NCI-H510A (cell line): ENCODE data around the gene OSBPL5.

Experiments used
- DNase-seq: peaks from one replicate; lab custom pipeline; 2025; lab: John Stamatoyannopoulos, UW

The OSBPL5 gene, protein sequence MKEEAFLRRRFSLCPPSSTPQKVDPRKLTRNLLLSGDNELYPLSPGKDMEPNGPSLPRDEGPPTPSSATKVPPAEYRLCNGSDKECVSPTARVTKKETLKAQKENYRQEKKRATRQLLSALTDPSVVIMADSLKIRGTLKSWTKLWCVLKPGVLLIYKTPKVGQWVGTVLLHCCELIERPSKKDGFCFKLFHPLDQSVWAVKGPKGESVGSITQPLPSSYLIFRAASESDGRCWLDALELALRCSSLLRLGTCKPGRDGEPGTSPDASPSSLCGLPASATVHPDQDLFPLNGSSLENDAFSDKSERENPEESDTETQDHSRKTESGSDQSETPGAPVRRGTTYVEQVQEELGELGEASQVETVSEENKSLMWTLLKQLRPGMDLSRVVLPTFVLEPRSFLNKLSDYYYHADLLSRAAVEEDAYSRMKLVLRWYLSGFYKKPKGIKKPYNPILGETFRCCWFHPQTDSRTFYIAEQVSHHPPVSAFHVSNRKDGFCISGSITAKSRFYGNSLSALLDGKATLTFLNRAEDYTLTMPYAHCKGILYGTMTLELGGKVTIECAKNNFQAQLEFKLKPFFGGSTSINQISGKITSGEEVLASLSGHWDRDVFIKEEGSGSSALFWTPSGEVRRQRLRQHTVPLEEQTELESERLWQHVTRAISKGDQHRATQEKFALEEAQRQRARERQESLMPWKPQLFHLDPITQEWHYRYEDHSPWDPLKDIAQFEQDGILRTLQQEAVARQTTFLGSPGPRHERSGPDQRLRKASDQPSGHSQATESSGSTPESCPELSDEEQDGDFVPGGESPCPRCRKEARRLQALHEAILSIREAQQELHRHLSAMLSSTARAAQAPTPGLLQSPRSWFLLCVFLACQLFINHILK

DNA sequence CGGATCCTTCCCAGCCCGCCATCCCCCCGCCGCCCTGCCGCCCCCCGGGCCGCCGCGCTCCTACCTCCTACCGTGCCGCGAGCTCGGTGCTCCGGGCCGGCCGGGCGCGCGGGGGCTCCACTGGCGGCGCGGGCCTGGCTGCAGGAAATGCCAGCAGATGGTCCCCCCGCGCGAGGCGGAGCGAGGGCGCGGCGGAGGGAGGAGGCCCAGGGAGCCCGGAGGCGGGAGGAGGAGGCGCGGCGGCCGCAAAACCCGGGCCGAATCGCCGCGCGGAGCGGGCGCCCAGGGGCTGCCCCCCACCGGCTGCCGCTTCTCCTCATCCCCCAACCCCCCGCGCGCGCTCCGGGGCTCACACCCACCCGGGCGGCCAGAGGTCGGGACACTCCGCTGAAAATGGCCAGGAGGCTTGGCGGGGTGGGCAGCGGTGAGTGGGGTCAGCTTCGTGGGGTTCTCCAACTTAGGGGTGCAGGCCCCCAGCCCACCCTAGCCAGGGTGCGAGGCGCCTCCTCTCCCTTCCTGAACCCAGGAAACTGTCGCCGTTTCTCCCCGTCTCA is at the start of gene OSBPL5:
Gene OSBPL5, minus strand, starts transcription at position 159 of the 554 bp plus-strand sequence. CDS start 36,162 bp downstream, outside the sequence.
- no peak for DNase-seq

DNA sequence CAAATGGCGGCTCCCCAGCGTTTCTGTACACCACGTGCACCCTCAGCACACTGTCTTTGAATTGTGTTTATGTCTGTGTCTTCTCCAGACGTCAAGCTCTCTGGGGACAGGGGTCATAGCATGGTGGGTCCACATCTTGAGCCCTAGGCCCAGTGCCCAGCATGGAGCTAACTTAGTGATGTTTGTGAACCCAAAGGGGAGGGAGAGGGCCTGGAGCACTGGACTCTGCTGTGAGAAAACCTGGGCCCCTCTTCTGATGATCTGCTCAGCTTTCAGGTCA is 49.2 kb upstream of the OSBPL5 start:
- DNase-seq, result no peak

DNA sequence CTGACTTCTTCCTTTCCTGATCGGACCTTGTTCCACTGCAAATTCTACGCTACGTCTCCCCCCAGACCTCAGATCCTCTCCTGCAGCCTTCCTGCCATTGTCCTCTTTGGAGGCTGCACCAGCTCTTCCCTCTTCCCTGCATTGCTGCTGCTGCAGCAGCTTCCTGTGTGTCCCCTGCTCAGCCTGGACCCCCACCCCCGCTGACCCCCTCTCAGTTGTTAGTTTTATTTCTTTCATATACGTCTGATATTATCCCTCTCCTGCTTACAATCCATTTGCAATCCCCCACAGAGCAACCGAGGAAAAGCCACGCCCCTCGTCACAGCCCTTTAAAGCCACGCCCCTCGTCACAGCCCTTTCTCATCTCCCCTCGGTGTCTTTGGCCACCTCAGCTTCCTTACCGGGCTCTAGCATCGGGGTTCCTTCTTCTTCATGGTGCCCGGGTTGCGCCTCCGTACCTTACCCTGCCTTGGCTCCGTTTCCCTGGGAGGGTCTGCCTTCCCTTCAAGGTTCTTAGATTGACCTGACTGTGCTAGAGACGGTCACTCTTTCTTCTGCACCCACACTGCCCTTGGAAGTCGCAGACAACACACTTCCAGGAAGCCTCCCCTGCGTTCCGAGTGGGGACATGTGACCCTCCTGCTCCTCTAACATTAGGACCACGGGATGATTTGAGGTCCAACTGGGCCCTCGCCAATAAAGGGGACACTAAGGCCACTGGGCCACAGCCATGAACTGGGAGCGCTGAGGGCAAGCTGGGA is 48.7 kb upstream of the OSBPL5 start:
- DNase-seq, result no peak

DNA sequence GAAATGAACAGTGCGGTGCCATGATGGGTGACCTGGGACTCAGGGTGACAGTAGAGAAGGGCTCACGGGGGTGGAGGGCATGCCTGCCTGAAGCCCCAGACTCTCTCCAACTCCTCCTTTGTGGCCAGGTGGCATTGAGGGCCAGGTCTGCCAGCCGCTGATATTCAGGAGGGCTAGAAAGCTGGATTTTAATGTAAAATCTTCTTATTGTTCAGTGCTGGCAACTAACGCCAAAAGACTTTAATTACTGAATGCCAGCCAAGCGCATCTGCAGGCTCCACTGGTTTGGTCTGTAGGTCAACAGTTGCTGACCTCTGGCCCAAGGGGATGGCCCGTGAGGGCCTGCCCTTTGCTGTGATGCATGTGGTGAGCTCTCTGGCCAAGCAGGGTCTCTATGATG is 43.2 kb upstream of the OSBPL5 start:
- no peak for DNase-seq

DNA sequence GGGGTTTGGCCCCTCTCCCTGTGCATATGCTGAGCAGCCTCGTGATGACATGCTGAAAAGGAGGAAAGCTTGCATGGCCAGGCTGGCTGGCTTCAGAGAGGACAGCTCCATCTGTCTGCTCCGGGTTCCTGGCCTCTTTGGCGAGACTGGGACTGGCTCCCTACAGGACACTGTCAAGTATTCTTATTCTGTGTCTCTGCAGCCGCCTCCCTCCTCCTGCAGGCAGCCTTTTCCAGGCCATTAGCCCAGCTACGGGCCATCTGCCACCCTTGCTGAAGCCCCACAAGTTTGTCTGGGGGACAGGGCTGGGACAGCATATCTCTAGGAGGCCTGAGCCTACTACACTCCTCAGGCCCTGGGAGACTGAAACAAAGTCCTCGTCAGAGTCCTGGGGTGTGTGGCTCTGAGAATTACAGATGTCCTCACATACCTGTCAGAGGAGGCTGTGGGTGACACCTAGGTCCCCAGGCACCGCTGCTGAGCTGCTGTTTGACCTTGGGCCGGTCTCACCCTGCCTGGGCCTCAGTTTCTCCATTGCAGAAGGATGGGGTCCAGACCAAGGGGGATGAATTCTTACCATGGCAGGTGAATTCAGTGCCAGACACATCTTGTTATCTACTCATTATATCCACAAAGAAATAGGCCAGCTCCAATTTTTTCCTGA is 42.5 kb upstream of the OSBPL5 start:
- DNase-seq, result no peak

DNA sequence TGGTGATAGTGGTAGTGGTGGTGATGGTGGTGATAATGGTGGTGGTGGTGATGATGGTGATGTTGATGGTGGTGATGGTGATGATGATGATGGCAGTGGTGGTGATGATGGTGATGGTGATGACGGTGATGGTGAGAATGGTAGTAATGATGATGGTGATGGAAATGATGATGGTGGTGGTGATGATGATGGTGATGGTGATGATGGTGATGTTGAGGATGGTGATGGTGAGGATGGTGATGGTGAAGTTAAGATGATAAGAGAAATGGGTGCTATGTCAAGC is 41.8 kb upstream of the OSBPL5 start:
- DNase-seq, result no peak

DNA sequence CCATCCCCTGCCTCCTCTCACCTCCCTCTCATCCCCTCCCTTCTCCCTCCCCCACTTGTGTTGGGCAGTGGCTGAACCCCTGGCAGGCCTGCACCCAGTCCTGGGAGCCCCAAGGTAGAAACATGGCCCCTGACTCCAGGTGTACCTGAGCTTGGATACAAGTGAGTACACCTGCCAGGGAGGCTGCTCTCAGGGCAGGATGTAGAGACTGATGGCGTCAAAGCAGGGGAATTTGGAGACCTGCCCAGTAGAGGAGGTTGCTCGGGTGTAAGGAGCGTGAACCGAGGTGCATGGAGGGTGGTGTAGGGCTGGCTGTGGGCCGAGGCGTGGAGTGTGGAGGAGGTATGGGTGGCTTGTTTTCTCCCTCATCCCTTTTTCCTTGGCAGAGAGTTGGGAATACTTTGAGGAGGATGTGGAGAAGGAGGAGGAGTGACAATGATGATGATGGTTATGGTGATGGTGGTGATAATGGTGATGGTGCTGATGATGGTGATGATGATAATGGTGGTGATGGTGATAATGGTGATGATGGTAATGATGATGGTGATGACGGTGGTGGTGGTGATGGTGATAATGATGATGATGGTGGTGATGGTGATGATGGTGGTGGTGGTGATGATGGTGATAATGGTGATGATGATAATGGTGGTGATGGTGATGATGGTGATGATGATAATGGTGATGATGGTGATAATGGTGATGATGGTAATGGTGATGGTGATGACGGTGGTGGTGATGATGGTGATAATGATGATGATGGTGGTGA is 41.2 kb upstream of the OSBPL5 start:
- no peak for DNase-seq

DNA sequence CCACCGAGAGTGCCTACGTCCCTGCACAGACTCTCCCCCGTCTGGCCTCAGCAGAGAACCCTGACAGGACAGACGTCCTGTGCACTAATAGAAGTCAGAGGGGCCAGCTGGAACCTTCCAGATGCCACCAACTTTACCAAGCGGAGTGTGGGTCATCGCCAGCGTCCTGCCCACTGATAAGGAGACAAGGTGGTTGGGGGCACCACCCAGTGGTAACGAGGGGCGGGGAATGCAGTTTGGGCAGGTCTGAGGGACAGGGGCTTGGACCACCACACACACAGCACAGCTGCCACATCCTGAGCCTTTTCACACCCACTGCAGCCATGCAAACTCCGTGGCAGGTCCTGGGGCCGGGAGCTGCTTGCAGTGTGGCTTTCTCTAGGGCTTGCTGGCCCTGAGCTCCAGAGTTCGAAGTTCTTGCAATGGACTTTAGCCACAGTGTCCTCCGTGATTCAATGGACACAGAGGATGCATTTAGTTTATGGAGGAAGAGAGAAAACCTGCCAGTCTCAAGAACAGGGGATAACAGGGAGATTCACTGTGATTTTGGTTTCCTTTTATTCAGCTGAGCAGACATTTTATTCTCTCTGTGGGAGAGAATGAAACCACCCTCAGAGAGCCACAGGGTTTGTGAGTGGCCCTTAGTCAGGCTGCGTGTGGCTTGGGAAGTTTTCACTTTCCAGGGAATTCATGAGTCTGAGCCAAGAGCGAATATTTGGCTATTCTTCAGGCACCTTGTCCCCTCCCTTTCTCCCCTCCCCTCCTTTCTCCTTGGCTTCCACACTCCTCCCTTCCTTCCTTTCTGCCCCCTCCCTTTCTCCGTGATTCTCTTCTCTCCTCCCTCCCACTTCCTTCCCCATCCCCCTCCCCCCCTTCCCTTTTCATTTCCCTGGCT is 40.4 kb upstream of the OSBPL5 start:
- DNase-seq, result no peak

DNA sequence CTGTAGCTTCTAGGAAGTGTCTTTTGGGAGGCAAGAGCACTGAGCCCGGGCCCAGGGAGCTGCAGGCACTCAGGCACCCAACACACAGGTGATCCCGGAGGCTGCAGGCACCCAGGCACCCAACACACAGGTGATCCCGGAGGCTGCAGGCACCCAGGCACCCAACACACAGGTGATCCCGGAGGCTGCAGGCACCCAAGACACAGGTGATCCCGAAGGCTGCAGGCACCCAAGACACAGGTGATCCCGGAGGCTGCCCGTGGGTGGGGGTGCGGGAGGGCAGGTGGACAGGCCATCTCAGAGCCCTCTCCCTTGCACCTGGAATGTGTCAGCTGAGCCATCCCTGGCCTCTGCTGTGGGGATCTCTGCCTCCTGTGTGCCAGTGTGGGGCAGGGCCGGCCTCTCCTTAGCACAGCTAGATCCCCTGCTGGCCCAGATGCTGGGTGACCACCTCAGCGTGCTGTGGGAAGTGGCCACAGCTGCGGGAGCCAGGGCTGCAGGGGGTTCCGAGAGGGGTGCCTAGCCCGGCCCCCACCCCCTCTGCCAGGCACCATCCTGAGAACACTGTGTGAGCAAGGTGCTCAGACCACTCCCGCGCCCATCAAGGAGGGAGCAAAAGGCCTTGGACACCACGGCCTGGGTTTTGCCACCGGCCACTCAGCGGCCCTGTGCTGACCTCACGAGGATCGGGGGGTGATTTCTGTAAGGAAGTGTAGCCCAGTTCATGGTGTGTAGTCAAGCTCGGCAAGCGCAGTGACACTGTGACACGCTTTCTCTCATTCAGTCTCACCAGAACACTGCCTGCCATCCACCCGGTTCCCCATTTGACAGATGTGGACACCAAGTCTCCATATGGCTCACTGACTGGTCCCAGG is 39.3 kb upstream of the OSBPL5 start:
- DNase-seq, result no peak

DNA sequence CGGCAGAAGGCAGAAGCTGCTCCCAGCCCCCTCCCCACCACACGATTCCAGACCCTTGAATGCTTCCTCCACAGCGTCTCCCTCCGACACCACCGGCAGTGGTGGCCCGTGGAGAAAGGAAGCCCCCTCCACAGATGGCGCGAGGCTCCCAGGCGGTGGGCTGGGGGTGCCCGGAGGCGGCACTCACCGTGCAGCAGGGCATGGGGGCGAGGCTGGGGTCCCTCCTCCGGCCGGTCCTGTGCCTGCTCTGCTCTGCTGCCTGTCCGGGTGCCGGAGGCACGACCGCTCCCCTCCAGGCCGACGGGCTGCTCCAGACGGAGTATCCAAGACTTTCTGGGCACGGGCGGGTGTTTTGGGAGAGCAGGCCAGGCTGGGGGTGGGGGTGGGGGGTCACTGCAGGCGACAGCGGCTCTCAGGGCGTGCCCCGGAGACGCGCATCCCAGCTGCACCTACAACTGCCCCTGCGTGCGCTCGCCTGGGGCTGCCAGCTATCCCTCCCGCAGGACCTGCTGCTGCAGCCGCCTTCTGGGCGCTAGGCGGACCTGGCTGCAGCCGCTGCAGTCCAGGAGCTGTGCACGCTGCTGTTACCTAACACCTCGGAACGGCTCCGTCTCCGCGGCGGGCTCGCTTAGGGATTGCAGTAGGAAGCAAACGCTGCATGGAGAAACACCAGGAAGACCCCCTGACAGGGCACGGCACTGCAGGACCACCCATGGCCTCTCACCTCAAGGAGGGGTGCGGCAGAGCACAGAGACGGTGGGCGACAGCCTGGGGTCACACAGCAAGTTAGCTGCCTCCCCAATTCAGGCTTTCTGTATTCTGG is 38.3 kb upstream of the OSBPL5 start:
- no peak for DNase-seq

DNA sequence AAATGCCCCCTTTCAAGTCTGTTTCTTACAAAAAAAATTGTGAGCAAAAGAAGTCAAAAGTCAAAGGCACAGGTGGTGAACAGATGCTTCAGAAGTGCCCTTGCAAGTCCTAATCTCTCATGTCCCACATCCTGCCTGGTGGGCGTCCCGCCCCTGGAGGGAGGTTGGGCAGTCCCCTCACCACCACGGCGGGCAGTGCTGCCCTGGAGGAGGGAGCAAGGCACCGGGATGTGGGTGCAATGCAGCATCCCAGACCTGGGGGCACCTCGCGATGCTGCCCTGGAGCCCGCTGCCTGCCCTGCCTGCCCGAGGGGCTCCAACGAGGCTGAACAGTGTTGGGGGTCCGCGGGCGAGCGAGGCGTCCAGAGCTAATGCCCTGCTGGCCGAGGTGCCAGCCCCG is 37.6 kb upstream of the OSBPL5 start:
- DNase-seq, result no peak

DNA sequence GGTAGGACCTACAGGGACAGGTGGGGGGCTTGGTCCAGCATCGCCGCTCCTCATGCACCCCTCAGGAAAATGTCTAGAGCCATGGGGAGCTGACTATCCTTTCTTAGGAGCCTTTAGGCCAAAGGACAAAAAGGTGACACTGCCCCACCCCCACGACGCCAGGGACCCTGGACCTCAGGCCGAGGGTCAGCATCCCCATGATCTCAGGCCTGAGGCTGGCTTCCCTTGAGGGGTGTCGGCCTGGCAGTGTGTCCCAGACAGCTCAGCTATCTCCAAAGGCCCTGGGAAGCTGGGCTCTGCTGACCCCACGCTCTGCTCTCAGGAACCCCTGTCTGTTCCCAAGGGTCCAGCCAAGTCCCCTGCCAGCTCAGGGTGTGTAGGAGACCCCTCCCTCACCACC is 37.2 kb upstream of the OSBPL5 start:
- DNase-seq, result no peak

DNA sequence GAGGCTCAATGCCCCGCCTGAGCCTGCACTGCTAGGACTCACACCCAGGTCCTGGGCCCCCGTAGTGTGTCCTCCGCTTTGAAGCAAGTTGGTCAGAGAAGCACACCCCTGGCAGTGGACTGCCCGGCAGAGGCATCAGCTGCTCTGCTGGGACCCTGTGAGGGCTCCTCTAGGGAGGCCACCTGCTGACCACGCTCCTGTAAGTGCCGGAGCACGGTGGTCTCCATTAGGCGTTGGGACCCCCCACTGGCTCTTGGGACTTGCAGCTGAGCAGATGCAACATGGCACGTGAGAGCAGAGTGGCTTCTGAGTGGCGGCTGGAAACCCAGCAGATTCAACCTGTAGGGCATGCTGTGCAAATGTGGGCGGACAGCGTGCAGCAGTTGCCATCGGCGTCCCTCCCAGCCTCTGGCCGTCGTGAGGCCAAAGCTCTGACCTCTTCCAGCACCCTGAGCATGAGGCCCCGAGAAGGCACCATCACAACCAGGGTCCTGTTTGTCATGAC is 36.6 kb upstream of the OSBPL5 start:
- no peak for DNase-seq

DNA sequence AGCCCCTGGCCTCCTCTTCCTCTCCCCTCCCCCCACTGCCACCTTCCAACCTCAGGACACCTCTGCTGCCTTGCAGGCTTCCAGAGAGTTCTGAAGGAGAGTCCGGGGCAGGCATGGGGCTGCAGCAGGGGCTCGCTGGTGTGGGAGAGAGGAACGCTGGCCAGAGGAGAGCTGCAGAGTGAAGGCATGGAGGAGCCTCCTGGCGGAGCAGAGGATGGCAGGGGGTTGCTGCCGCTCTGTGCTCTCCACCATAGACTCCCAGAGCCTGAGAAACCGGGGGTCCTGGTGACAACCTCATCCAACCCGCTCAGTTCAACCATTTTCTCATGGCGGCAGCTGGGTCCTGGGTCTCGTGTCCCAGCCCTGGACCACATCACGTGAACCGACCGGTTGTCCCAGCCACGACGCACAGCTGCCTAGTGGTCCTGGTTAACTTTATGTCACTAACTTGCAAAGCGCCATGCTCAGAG is 36.0 kb upstream of the OSBPL5 start:
- no peak for DNase-seq

DNA sequence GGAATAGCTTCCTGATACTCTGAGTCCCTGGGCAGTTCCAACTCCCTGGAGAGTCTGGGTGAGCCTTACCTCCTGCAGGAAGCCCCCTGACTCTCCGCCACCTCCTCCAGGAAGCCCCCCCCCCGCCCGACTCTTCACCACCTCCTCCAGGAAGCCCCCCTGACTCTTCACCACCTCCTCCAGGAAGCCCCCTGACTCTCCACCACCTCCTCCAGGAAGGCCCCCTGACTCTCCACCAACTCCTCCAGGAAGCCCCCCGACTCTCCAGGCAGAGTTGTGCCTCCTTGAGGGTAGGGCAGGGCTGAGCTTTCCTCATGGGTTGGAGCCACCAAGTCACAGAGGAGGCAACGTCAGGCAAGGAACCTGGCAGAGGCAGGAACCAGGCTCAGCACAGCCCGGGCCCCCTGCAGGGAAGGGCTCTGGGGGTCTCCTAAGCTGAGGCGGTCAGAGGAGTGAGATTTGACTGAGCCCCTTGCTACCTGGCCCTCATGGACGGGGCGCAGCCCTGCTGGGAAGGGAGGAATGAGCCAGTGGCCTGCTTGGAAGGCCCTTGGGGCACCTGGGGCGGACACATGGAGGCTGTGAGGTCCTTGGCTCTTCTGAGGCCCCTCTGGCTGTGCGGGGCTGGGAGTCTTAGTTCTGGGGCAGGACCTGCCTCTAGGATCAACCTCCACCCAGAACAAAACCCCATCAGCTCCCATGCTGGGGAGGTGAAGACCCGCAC is 35.4 kb upstream of the OSBPL5 start:
- DNase-seq, result no peak

DNA sequence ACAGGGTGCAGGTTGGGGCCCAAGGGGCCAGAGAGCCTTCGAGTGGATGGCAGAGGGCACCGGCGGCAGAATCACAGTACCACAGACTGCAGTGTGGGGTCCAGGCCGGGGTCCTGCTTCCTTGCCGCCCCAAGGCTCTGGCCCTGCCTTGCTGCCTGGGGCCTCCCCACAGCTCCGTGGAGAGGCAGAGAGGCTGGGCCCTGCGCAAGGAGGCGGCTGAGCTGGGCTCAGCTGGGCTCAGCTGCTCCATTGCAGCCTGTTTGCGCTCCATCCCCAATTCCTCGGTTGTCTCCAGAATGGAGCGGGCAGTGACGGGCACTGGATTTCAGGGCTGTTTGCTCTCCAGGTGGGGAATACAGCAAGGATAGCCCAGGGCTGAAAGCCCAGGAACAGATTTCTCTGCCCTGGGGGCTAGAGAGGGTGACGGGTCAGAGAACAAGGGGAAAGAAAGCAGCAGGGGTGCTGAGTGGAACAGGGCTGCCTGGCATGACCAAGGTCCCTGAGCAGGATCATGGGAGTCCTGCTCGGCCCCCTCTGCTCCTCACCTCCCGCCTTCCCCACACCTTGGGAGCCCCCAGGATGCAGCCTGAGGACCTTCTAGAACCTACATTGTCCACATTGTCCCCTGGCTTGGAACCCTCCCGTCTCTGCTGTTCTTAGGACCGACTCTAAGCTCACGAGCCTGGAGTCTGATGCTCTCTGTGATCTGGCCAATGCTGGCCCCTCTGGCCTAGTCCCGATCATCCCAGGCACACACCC is 34.6 kb upstream of the OSBPL5 start:
- no peak for DNase-seq

DNA sequence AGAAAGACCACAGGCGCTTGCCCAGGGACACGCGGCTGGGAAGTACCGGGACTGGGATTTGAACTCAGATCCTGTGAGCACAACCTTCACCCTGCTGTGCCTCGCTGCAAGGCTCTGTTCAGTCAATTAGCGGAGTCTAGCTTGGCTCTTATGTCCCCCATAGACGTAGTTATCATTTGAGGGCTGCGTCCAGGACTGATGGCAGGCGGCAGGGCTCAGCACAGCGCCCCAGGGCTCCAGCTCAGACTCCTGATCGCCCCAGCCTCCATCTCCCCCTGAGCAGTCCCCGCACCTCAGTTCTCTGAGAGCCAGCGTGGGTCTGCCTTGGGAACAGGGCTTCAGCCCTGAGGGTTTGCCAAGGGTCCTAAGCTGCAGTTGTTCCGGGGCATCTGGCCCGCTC is 33.7 kb upstream of the OSBPL5 start:
- no peak for DNase-seq
